Gastrocnemius medialis (tissue), 4 donors: ENCODE results near the gene CGNL1. TPM values are rescaled to one million over a fixed set of nuclear protein-coding genes. Genes with fewer than 3 reads are reported as not detected.

Experiments used
- ATAC-seq, 2 donors: fragments of 150-250 bp; one replicate each; pipeline ENCODE4 v1.9.1; 2016
- DNase-seq, 2 donors: peaks; one replicate each; pipeline ENCODE4 v3.0.0-alpha.2; 2019
- H3K27ac ChIP-seq, 4 donors: fragments of 200-600 bp; sonication (generic); 1 replicate in 1 of 4; 2 replicates in 3 of 4; pipeline ENCODE4 v1.5.1; 2016 to 2018; ENCODE audit warnings: mild to moderate bottlenecking in 2 of 4, moderate library complexity in 1 of 4
- H3K27me3 ChIP-seq, 3 donors: fragments of 200-600 bp; sonication (generic) in 2 of 3; 1 replicate in 1 of 3; 2 replicates in 2 of 3; pipeline versions ENCODE4 v1.5.1 to v1.6.0; 2016 to 2019; ENCODE audit warnings: mild to moderate bottlenecking in 1 of 3, moderate library complexity in 1 of 3
- H3K36me3 ChIP-seq, 2 donors: fragments of 200-600 bp; sonication (generic) in 1 of 2; one replicate each; pipeline ENCODE4 v1.5.1; 2017 to 2018
- H3K4me1 ChIP-seq, 2 donors: fragments of 200-600 bp; sonication (generic) in 1 of 2; one replicate each; pipeline ENCODE4 v1.5.1; 2016 to 2017; ENCODE audit warnings: mild to moderate bottlenecking in 2 of 2
- H3K4me3 ChIP-seq, 4 donors: fragments of 200-600 bp; sonication (generic) in 3 of 4; 1 replicate in 1 of 4; 2 replicates in 3 of 4; pipeline ENCODE4 v1.5.1; 2016 to 2019; ENCODE audit warnings: mild to moderate bottlenecking in 2 of 4
- H3K9me3 ChIP-seq, 3 donors: fragments of 200-600 bp; sonication (generic) in 2 of 3; 1 replicate in 1 of 3; 2 replicates in 2 of 3; pipeline ENCODE4 v1.5.1; 2016 to 2019
- POLR2A ChIP-seq, 2 donors: fragments of 450-650 bp; IDR thresholded peaks; one replicate each; pipeline ENCODE4 v1.6.1; 2017; ENCODE audit warnings: antibody characterized with exemption in 2 of 2, mild to moderate bottlenecking in 2 of 2, moderate library complexity in 2 of 2
- in situ Hi-C, 4 donors: fragments of 200-750 bp; cut with MboI; loops; one replicate each; pipeline versions ENCODE4 v1.15.0 to v1.8.0; 2017; ENCODE audit warnings: low sequenced_read_pairs in 4 of 4
- intact Hi-C: fragments of 100-400 bp; cut with DNase I; formaldehyde crosslinking; loops from one replicate; pipeline ENCODE4 v1.15.1; 2023; ENCODE audit warnings: low total_unique reads
- total RNA-seq, 4 donors: library from RNA; depleted of rRNA; stranded (reverse); fragments of >200 nt; gene quantifications; one replicate each; pipeline versions ENCODE4 v1.1.0 to v1.2.3, GENCODE V29; 2016
- TF ChIP-seq, protein P1 (sequence below), 5 experiments: fragments of 450-650 bp in 3 of 5; fragments of 200-600 bp in 2 of 5; sonication (generic) in 2 of 5; IDR thresholded peaks in 4 of 5; conservative IDR thresholded peaks in 1 of 5; 1 replicate in 4 of 5; 2 replicates in 1 of 5; pipeline ENCODE4 v1.5.1; 2016 to 2019; ENCODE audit warnings: antibody characterized with exemption in 5 of 5, mild to moderate bottlenecking in 3 of 5, moderate library complexity in 3 of 5

The CGNL1 gene
- total RNA-seq, 4 donors from 2014 or later: 0.15 to 0.85 (median 0.49) TPM

DNA sequence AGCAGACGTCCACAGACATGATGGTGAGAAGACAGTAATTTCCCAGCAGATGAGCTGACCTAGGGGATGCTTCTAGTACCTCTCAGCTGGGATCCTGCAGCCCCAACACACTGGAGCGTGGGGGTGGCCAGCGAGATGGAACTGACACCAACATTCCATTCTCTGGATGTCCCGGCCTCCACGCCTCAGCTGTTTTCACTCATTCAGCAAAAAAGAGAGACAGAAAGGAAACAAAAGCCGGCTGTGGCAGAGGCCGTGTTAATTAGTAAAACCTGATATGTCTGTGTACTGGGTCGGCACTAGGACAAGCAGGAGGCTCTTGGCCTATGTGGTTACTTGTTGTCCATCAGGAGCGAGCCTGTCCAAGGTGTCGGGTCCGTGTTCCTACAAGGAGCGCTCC is 132.8 kb downstream of the CGNL1 start:
- ATAC-seq (no peak), DNase-seq (no peak)
- Histone ChIP-seq H3K27me3 (no peaks in the 10 kb centered on the region), H3K27ac (no peak overlapping the region), H3K4me1 (no peaks in the 10 kb centered on the region), H3K36me3 (no peaks in the 10 kb centered on the region), H3K4me3 (no peak overlapping the region), H3K9me3 (no peaks in the 10 kb centered on the region)
- intact Hi-C loops: no loop called here
- in situ Hi-C loops: no loop called here
- no peak for TF ChIP-seq POLR2A (IDR thresholded peaks at IDR 0.05)
- TF ChIP-seq, protein P1, sequence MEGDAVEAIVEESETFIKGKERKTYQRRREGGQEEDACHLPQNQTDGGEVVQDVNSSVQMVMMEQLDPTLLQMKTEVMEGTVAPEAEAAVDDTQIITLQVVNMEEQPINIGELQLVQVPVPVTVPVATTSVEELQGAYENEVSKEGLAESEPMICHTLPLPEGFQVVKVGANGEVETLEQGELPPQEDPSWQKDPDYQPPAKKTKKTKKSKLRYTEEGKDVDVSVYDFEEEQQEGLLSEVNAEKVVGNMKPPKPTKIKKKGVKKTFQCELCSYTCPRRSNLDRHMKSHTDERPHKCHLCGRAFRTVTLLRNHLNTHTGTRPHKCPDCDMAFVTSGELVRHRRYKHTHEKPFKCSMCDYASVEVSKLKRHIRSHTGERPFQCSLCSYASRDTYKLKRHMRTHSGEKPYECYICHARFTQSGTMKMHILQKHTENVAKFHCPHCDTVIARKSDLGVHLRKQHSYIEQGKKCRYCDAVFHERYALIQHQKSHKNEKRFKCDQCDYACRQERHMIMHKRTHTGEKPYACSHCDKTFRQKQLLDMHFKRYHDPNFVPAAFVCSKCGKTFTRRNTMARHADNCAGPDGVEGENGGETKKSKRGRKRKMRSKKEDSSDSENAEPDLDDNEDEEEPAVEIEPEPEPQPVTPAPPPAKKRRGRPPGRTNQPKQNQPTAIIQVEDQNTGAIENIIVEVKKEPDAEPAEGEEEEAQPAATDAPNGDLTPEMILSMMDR (IDR thresholded peaks at IDR 0.05 in 4 of 5, conservative IDR thresholded peaks at IDR 0.05 in 1 of 5): no peak

DNA sequence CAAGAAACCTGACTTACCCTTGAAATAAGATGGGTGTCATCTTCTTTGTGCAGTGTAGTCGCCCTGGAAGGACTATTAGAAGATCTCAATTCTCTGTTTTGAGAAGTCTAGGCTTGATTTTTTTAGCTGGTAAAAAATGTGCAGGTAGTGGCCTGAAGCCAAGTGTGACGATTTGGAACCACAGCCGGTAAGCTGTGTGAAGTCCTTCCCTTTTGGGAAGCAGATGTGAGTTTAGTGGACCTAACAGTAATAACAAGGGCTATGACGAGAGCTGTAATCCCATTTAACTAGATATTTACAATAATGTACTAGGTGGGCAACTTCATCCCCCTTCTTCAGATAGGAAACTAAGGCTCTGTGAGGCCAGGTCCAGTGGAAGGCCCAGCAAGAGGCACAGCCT is 133.7 kb downstream of the CGNL1 start:
- no peak for DNase-seq
- TF ChIP-seq POLR2A (IDR thresholded peaks at IDR 0.05): no peak
- TF ChIP-seq, protein P1 (IDR thresholded peaks at IDR 0.05 in 4 of 5, conservative IDR thresholded peaks at IDR 0.05 in 1 of 5): no peak
- H3K4me3 ChIP-seq: no peak overlapping the region
- H3K36me3 ChIP-seq: no peaks in the 10 kb centered on the region
- intact Hi-C loops (no loop called here), in situ Hi-C loops (no loop called here)
- H3K27me3 ChIP-seq: no peaks in the 10 kb centered on the region
- ATAC-seq: no peak
- no peaks in the 10 kb centered on the region for H3K9me3 ChIP-seq
- no peak overlapping the region for H3K27ac ChIP-seq
- no peaks in the 10 kb centered on the region for H3K4me1 ChIP-seq

DNA sequence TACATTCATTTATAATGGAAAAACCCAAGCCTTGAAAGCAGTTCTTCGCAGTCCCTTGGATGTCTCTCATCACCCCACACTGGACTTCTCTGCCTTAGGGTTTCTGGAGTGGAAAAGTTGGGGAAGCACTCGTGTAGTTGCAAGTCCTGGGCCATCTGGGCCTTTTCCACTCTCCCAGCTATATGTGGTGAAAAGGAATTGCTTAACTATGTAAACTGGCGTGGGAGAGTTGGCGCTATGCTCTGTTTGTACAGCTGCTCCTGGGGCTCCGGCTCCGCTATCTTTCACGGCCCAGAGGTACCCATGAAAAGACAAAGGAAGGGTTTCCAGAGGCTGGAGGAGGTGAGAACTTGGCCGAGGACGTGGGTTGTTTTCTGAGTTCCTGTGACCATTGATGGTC is 134.3 kb downstream of the CGNL1 start:
- intact Hi-C loops (no loop called here), in situ Hi-C loops (no loop called here)
- no peaks in the 10 kb centered on the region for H3K4me1 ChIP-seq
- DNase-seq (no peak), ATAC-seq (no peak)
- H3K27me3 ChIP-seq: no peaks in the 10 kb centered on the region
- no peaks in the 10 kb centered on the region for H3K36me3 ChIP-seq
- H3K27ac ChIP-seq: no peak overlapping the region
- H3K4me3 ChIP-seq: no peak overlapping the region
- TF ChIP-seq POLR2A (IDR thresholded peaks at IDR 0.05): no peak
- TF ChIP-seq, protein P1 (IDR thresholded peaks at IDR 0.05 in 4 of 5, conservative IDR thresholded peaks at IDR 0.05 in 1 of 5): no peak
- no peaks in the 10 kb centered on the region for H3K9me3 ChIP-seq

DNA sequence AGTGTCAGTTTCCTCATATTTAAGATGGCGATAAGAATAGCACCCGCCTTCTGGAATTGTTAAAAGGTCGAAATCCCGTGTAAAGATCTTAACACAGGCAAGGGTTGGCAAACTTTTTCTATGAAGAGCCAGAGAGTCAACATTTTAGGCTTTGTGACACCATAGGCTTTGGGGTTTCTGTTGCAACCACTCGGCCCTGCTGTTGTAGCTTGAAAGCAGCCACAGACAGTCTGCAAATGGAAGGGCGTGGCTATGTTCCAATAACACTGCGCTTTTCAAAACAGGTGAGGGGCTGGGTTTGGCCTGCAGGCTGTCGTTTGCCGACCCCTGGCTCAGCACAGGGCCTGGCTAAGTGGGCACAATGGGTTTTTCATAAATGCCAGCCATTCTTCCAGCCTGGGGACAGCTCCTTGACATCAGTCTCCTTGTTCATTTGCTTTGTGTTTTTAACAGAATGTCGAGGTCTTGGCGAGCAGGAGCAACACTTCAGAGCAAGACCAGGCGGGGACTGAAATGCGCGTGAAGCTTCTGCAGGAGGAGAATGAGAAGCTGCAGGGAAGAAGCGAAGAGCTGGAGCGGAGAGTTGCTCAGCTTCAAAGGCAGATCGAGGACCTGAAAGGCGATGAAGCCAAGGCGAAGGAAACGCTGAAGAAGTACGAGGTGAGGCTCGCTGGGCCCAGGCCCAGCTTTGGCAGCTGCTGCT is 140.2 kb downstream of the CGNL1 start:
- in situ Hi-C loops (no loop called here), intact Hi-C loops (no loop called here)
- H3K27me3 ChIP-seq: no peaks in the 10 kb centered on the region

More for the DNA sequence above, 140.2 kb downstream of the CGNL1 start:
- no peaks in the 10 kb centered on the region for H3K4me1 ChIP-seq
- no peaks in the 10 kb centered on the region for H3K36me3 ChIP-seq
- H3K4me3 ChIP-seq: no peak overlapping the region
- TF ChIP-seq, protein P1 (IDR thresholded peaks at IDR 0.05 in 4 of 5, conservative IDR thresholded peaks at IDR 0.05 in 1 of 5): no peak
- TF ChIP-seq POLR2A (IDR thresholded peaks at IDR 0.05): no peak
- no peak overlapping the region for H3K27ac ChIP-seq
- no peaks in the 10 kb centered on the region for H3K9me3 ChIP-seq
- ATAC-seq: no peak
- DNase-seq: no peak
